SK-N-SH (cell line): Measurements from ENCODE around the gene NR2C2. TPM values are rescaled to one million over a fixed set of nuclear protein-coding genes. Genes with fewer than 3 reads are reported as not detected.

Experiments used
- CTCF ChIA-PET: fragments of 300-600, 350-600 bp; formaldehyde crosslinking; extraction: SDS; loops from one replicate; lab custom pipeline; 2021; lab: Yijun Ruan, JAX
- POLR2A ChIA-PET: fragments of 350-600 bp; sonication (Branson Sonifier 250); formaldehyde crosslinking; extraction: SDS; loops from one replicate; lab custom pipeline; 2020; ENCODE audit warnings: antibody characterized with exemption, inconsistent platforms; lab: Yijun Ruan, JAX
- DNase-seq: peaks from one replicate; pipeline ENCODE4 v3.0.0; 2012
- H2AFZ ChIP-seq: fragments of 200-600 bp; sonication (generic); 2 replicates; pipeline ENCODE4 v1.8.1; 2016; ENCODE audit warnings: antibody characterized with exemption, mild to moderate bottlenecking, low read depth
- H3F3A ChIP-seq: fragments of 200-600 bp; sonication (generic); replicated peaks from 2 replicates; pipeline ENCODE3; 2016; ENCODE audit warnings: antibody characterized with exemption, mild to moderate bottlenecking; ENCODE audit not compliant: insufficient read depth
- H3K27ac ChIP-seq, 2 experiments: fragments of 200-500 bp in 1 of 2; fragments of 200-600 bp in 1 of 2; sonication (Bioruptor generic) in 1 of 2; sonication (generic), shearing (Covaris generic) in 1 of 2; 2 replicates each; pipeline versions ENCODE4 v1.5.1 to v1.6.1; 2014 to 2016; ENCODE audit warnings: low read depth in 2 of 2, inconsistent platforms in 1 of 2, low read length in 1 of 2, mild to moderate bottlenecking in 1 of 2, mixed read lengths in 1 of 2
- H3K27me3 ChIP-seq: fragments of 200-600 bp; sonication (generic), shearing (Covaris generic); 2 replicates; pipeline ENCODE4 v1.6.1; 2016; ENCODE audit warnings: mixed run types; ENCODE audit not compliant: insufficient read depth
- H3K36me3 ChIP-seq, 2 experiments: fragments of 200-500 bp in 1 of 2; fragments of 200-600 bp in 1 of 2; sonication (Bioruptor generic) in 1 of 2; sonication (generic) in 1 of 2; replicated peaks in 1 of 2; 2 replicates each; pipeline versions ENCODE3 to v1.5.1; 2014 to 2016; ENCODE audit warnings: low read length in 1 of 2, mild to moderate bottlenecking in 1 of 2; ENCODE audit not compliant: insufficient read depth in 2 of 2, control insufficient read depth in 1 of 2
- H3K4me1 ChIP-seq, 2 experiments: fragments of 200-500 bp in 1 of 2; fragments of 200-600 bp in 1 of 2; sonication (Bioruptor generic) in 1 of 2; sonication (generic), shearing (Covaris generic) in 1 of 2; 2 replicates each; pipeline versions ENCODE4 v1.5.1 to v1.6.1; 2014 to 2016; ENCODE audit warnings: low read depth in 1 of 2, low read length in 1 of 2, mixed run types in 1 of 2; ENCODE audit not compliant: insufficient read depth in 2 of 2, control insufficient read depth in 1 of 2
- H3K4me2 ChIP-seq: fragments of 200-600 bp; sonication (generic), shearing (Covaris generic); 2 replicates; pipeline ENCODE4 v1.6.1; 2017; ENCODE audit warnings: mixed run types
- H3K4me3 ChIP-seq, 2 experiments: fragments of 200-500 bp in 1 of 2; fragments of 200-600 bp in 1 of 2; sonication (Bioruptor generic) in 1 of 2; sonication (generic), shearing (Covaris generic) in 1 of 2; 2 replicates each; pipeline versions ENCODE4 v1.5.1 to v1.8.1; 2014 to 2016; ENCODE audit warnings: low read depth in 2 of 2, inconsistent platforms in 1 of 2, low read length in 1 of 2, mild to moderate bottlenecking in 1 of 2, mixed read lengths in 1 of 2, moderate library complexity in 1 of 2
- H3K79me2 ChIP-seq: fragments of 200-600 bp; sonication (generic); 2 replicates; pipeline ENCODE4 v1.8.1; 2017; ENCODE audit warnings: mild to moderate bottlenecking; ENCODE audit not compliant: insufficient read depth
- H3K9ac ChIP-seq: fragments of 200-600 bp; sonication (generic); 2 replicates; pipeline ENCODE4 v1.6.1; 2017; ENCODE audit warnings: mixed run types
- H3K9me2 ChIP-seq: fragments of 200-600 bp; sonication (generic); 2 replicates; pipeline ENCODE4 v1.6.1; 2017; ENCODE audit warnings: mixed run types
- H3K9me3 ChIP-seq: fragments of 200-600 bp; sonication (generic); 2 replicates; pipeline ENCODE4 v1.6.1; 2017; ENCODE audit warnings: mixed run types, mild to moderate bottlenecking, moderate library complexity
- H4K20me1 ChIP-seq: fragments of 200-600 bp; sonication (generic); 2 replicates; pipeline ENCODE4 v1.6.1; 2017; ENCODE audit warnings: mild to moderate bottlenecking, mixed run types; ENCODE audit not compliant: insufficient read depth
- FOXJ3 ChIP-seq: sonication (generic); formaldehyde crosslinking; IDR thresholded peaks from 2 replicates; pipeline ENCODE4 v1.5.1; 2020; ENCODE audit warnings: mild to moderate bottlenecking, missing genetic modification reagents
- GABPA ChIP-seq: IDR thresholded peaks from 2 replicates; pipeline ENCODE4 v1.4.0; 2012; ENCODE audit warnings: low read depth, mild to moderate bottlenecking
- MEF2A ChIP-seq: IDR thresholded peaks from 2 replicates; pipeline ENCODE4 v1.4.0; 2012; ENCODE audit warnings: low read depth, borderline replicate concordance
- RCOR1 ChIP-seq: fragments of 150-350 bp; IDR thresholded peaks from 2 replicates; pipeline ENCODE4 v1.6.1; 2017; ENCODE audit warnings: antibody characterized with exemption, low read length
- WGBS: methylation state at CpG from one replicate; pipeline ENCODE4 v1.1.6; 2017; ENCODE audit warnings: low lambda C conversion rate; 5-methylcytosine and 5-hydroxymethylcytosine counted together
- polyA plus RNA-seq, 3 experiments: library from polyadenylated mRNA; depleted of rRNA; stranded (reverse); fragments of >200 nt; gene quantifications; 2 replicates each; pipeline ENCODE4 v1.2.3, GENCODE V29; 2012
- TF ChIP-seq, protein P1 (sequence below): IDR thresholded peaks from 2 replicates; pipeline ENCODE4 v1.4.0; 2012; ENCODE audit warnings: low read depth, borderline replicate concordance
- TF ChIP-seq, protein P2 (sequence below): IDR thresholded peaks from 2 replicates; pipeline ENCODE4 v1.4.0; 2012; ENCODE audit warnings: low read depth, borderline replicate concordance
- TF ChIP-seq, protein P3 (sequence below): fragments of 150-350 bp; IDR thresholded peaks from 2 replicates; pipeline ENCODE4 v1.6.1; 2017; ENCODE audit warnings: antibody characterized with exemption, low read length, low read depth, borderline replicate concordance
- TF ChIP-seq, protein P4 (sequence below): IDR thresholded peaks from 2 replicates; pipeline ENCODE4; 2012
- TF ChIP-seq, protein P5 (sequence below): IDR thresholded peaks from 2 replicates; pipeline ENCODE4 v1.6.1; 2012; ENCODE audit warnings: mild to moderate bottlenecking, low read depth, low read length, moderate library complexity

Gene NR2C2
- polyA plus RNA-seq, 1 of the 3 experiments (the other 2 are of a cell fraction) = 13.1 TPM

DNA sequence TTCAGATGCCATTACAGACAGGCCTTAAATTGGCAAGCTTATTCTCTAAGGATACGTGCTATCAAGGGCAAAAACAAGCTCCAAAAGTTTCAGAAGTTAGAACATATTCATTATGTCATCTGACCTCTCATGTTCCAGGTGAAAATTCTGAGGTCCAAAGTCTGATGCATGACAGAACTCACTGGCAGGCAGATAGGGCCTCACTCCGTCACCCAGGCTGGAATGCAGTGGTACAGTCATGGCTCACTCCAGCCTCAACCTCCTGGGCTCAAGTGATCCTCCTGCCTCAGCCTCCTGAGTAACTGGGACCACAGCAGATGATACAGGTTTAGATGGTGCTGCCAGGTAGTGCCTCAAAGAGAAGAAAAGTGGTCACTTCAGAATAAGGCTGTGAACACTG lies 102.2 kb downstream of the NR2C2 start:
- H3K79me2 ChIP-seq = peaks cover 45% of the 10 kb centered on the region; the same call in 1 of the 2 replicates
- DNase-seq = no peak

DNA sequence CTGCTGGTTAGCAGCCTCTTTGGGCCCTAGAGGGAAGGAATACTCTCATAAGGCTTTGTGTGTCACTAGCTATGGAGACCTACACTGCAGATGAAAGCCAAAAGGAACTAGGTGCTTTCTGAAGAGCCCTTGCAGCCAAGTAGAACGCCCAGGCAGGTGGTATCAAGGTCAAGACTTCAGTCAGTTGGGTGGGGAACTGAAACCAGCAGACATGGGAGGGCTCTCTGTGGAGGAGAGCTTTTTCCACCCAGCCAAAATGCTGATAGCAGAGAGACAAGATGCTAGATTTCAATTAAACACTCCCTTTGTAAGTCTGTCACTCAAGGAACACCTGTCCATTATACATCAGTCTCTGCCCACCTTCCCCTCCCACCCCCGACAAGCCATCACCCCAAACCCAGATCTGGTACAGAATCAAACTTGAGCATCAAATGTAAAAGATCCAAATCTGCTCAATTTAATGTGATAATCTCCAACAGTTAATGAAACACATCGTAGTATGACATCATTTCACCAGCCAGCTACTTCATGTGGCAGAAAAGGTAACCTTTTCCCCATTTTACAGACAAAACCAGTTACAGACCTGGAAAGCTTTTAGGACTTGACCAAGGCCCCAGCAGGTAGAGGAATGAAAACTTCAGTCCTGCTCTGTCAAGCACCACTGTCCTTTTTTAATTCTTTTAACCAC lies 103.2 kb downstream of the NR2C2 start:
- peaks cover 4% of the 10 kb centered on the region for H3F3A ChIP-seq
- H3K4me3 ChIP-seq = no peak overlapping the region
- CTCF ChIA-PET = interaction anchor here (0.8 to 4.9 kb wide), 12 partner anchors 11 to 129 kb away, joined by 3 to 18 read pairs (median 4); no protein-coding TSS in a partner anchor
- TF ChIP-seq, protein P1, sequence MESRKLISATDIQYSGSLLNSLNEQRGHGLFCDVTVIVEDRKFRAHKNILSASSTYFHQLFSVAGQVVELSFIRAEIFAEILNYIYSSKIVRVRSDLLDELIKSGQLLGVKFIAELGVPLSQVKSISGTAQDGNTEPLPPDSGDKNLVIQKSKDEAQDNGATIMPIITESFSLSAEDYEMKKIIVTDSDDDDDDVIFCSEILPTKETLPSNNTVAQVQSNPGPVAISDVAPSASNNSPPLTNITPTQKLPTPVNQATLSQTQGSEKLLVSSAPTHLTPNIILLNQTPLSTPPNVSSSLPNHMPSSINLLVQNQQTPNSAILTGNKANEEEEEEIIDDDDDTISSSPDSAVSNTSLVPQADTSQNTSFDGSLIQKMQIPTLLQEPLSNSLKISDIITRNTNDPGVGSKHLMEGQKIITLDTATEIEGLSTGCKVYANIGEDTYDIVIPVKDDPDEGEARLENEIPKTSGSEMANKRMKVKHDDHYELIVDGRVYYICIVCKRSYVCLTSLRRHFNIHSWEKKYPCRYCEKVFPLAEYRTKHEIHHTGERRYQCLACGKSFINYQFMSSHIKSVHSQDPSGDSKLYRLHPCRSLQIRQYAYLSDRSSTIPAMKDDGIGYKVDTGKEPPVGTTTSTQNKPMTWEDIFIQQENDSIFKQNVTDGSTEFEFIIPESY = no peak
- no peak for TF ChIP-seq MEF2A
- TF ChIP-seq, protein P2, sequence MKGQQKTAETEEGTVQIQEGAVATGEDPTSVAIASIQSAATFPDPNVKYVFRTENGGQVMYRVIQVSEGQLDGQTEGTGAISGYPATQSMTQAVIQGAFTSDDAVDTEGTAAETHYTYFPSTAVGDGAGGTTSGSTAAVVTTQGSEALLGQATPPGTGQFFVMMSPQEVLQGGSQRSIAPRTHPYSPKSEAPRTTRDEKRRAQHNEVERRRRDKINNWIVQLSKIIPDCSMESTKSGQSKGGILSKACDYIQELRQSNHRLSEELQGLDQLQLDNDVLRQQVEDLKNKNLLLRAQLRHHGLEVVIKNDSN = no peak
- TF ChIP-seq RCOR1 = no peak
- TF ChIP-seq, protein P3, sequence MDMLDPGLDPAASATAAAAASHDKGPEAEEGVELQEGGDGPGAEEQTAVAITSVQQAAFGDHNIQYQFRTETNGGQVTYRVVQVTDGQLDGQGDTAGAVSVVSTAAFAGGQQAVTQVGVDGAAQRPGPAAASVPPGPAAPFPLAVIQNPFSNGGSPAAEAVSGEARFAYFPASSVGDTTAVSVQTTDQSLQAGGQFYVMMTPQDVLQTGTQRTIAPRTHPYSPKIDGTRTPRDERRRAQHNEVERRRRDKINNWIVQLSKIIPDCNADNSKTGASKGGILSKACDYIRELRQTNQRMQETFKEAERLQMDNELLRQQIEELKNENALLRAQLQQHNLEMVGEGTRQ = no peak
- TF ChIP-seq, protein P4, sequence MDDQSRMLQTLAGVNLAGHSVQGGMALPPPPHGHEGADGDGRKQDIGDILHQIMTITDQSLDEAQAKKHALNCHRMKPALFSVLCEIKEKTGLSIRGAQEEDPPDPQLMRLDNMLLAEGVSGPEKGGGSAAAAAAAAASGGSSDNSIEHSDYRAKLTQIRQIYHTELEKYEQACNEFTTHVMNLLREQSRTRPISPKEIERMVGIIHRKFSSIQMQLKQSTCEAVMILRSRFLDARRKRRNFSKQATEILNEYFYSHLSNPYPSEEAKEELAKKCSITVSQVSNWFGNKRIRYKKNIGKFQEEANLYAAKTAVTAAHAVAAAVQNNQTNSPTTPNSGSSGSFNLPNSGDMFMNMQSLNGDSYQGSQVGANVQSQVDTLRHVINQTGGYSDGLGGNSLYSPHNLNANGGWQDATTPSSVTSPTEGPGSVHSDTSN = no peak
- TF ChIP-seq GABPA = no peak
- peaks cover 0 to 15% of the 10 kb centered on the region in 2 experiments; a peak in 1 of 4 replicates for H3K4me1 ChIP-seq
- H4K20me1 ChIP-seq = 0 out of 2 replicates have a peak, but pooled peaks cover 10% of the 10 kb centered on the region
- no peaks in the 10 kb centered on the region for H3K9me2 ChIP-seq
- peaks cover 62 to 65% of the 10 kb centered on the region in 2 experiments for H3K36me3 ChIP-seq
- no peak overlapping the region for H3K4me2 ChIP-seq
- H2AFZ ChIP-seq = no peak overlapping the region
- no peaks in the 10 kb centered on the region for H3K9me3 ChIP-seq
- H3K27me3 ChIP-seq = no peaks in the 10 kb centered on the region
- no peak overlapping the region for H3K27ac ChIP-seq
- no peak overlapping the region for H3K9ac ChIP-seq
- 87% methylated on average over 3 of the region's 3 CpGs for WGBS
- H3K79me2 ChIP-seq = peaks cover 54% of the 10 kb centered on the region; the same call in 1 of the 2 replicates
- POLR2A ChIA-PET = no interaction called here
- DNase-seq = no peak

More for the DNA sequence above, 102.2 kb downstream of the NR2C2 start:
- CTCF ChIA-PET = interaction anchor here (1.1 to 4.9 kb wide), 3 partner anchors 27 to 128 kb away, joined by 3 to 18 read pairs (median 7); no protein-coding TSS in a partner anchor
- H3K9ac ChIP-seq = no peak overlapping the region
- peaks cover 4% of the 10 kb centered on the region for H3F3A ChIP-seq
- TF ChIP-seq FOXJ3 (CRISPR knock-in tag) = no peak
- TF ChIP-seq, protein P5, sequence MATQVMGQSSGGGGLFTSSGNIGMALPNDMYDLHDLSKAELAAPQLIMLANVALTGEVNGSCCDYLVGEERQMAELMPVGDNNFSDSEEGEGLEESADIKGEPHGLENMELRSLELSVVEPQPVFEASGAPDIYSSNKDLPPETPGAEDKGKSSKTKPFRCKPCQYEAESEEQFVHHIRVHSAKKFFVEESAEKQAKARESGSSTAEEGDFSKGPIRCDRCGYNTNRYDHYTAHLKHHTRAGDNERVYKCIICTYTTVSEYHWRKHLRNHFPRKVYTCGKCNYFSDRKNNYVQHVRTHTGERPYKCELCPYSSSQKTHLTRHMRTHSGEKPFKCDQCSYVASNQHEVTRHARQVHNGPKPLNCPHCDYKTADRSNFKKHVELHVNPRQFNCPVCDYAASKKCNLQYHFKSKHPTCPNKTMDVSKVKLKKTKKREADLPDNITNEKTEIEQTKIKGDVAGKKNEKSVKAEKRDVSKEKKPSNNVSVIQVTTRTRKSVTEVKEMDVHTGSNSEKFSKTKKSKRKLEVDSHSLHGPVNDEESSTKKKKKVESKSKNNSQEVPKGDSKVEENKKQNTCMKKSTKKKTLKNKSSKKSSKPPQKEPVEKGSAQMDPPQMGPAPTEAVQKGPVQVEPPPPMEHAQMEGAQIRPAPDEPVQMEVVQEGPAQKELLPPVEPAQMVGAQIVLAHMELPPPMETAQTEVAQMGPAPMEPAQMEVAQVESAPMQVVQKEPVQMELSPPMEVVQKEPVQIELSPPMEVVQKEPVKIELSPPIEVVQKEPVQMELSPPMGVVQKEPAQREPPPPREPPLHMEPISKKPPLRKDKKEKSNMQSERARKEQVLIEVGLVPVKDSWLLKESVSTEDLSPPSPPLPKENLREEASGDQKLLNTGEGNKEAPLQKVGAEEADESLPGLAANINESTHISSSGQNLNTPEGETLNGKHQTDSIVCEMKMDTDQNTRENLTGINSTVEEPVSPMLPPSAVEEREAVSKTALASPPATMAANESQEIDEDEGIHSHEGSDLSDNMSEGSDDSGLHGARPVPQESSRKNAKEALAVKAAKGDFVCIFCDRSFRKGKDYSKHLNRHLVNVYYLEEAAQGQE = no peak
- TF ChIP-seq, all 33 proteins: peak for 0
- 0 out of 2 replicates have a peak, but pooled peaks cover 10% of the 10 kb centered on the region for H4K20me1 ChIP-seq
- no peak overlapping the region for H2AFZ ChIP-seq
- no peaks in the 10 kb centered on the region for H3K9me2 ChIP-seq
- H3K4me1 ChIP-seq = peaks cover 0 to 19% of the 10 kb centered on the region in 2 experiments; a peak in 1 of 4 replicates
- H3K27ac ChIP-seq = no peak overlapping the region
- 86% methylated on average over 2 of the region's 2 CpGs for WGBS
- H3K4me2 ChIP-seq = no peak overlapping the region
- no peaks in the 10 kb centered on the region for H3K9me3 ChIP-seq
- POLR2A ChIA-PET = no interaction called here
- no peak overlapping the region for H3K4me3 ChIP-seq
- H3K27me3 ChIP-seq = no peaks in the 10 kb centered on the region
- peaks cover 70 to 72% of the 10 kb centered on the region in 2 experiments for H3K36me3 ChIP-seq
